Stomach (tissue), 19 donors: ENCODE data around the gene CLIC2. TPM values are rescaled to one million over a fixed set of nuclear protein-coding genes. Genes with fewer than 3 reads are reported as not detected.
A peak's percentile ranks its signal among the peaks of the same experiment; 100 is the strongest.
"Not testable (repeated sequence)": the region's sequence is repeated elsewhere in the genome, so short reads cannot be mapped to it uniquely, and the experiment has no call there.

ENCODE experiments used
- DNase-seq, 2 donors: peaks; one replicate each; pipeline versions ENCODE4 v3.0.0 to v3.0.0-alpha.2; 2013 to 2019
- H3K27ac ChIP-seq, 5 donors: fragments of 200-600 bp in 4 of 5; sonication (generic) in 4 of 5; one replicate each; pipeline ENCODE4 v1.5.1; 2013 to 2019; ENCODE audit warnings: mild to moderate bottlenecking in 1 of 5, moderate library complexity in 1 of 5
- H3K27me3 ChIP-seq, 3 donors: fragments of 200-600 bp; sonication (generic); one replicate each; pipeline ENCODE4 v1.5.1; 2017 to 2019; ENCODE audit warnings: mixed run types in 1 of 3
- H3K36me3 ChIP-seq, 4 donors: fragments of 200-600 bp; sonication (generic); 1 replicate in 3 of 4; 2 replicates in 1 of 4; pipeline ENCODE4 v1.5.1; 2016 to 2019
- H3K4me1 ChIP-seq, 4 donors: fragments of 200-600 bp; sonication (generic); one replicate each; pipeline ENCODE4 v1.5.1; 2016 to 2019
- H3K4me3 ChIP-seq, 4 donors: fragments of 200-600 bp; sonication (generic) in 3 of 4; one replicate each; pipeline ENCODE4 v1.5.1; 2016 to 2019; ENCODE audit warnings: mild to moderate bottlenecking in 1 of 4
- H3K9me3 ChIP-seq, 4 donors: fragments of 200-600 bp; sonication (generic); one replicate each; pipeline ENCODE4 v1.5.1; 2016 to 2019
- POLR2A ChIP-seq, 4 donors: fragments of 450-650 bp; IDR thresholded peaks; one replicate each; pipeline ENCODE4 v1.6.1; 2016; ENCODE audit warnings: antibody characterized with exemption in 4 of 4, control low read depth in 2 of 4, mild to moderate bottlenecking in 1 of 4, moderate library complexity in 1 of 4
- POLR2AphosphoS5 ChIP-seq, 3 donors: sonication (generic); formaldehyde crosslinking; IDR thresholded peaks; one replicate each; pipeline ENCODE4 v1.6.1; 2016; ENCODE audit warnings: antibody characterized with exemption in 3 of 3
- WGBS, 5 donors: extraction: QIAGEN DNeasy Blood & Tissue Kit in 3 of 5; methylation state at CpG; one replicate each; pipeline versions ENCODE4 v1.1.5 to v1.1.7; 2013 to 2018; 5-methylcytosine and 5-hydroxymethylcytosine counted together
- intact Hi-C: fragments of 100-400 bp; cut with DNase I; formaldehyde crosslinking; loops from one replicate; pipeline ENCODE4 v1.15.1; 2023; ENCODE audit warnings: low total_unique reads
- long read RNA-seq, 10 donors: transcript quantifications; one replicate each; lab custom pipeline, GENCODE V29; 2026
- polyA plus RNA-seq, 3 donors: library from polyadenylated mRNA; stranded (reverse); fragments of 200-250 nt; gene quantifications; one replicate each; pipeline ENCODE4 v1.2.3, GENCODE V29; 2013
- total RNA-seq, 5 donors: library from RNA; depleted of rRNA; stranded (reverse); fragments of >200 nt; gene quantifications; one replicate each; pipeline versions ENCODE4 v1.1.0 to v1.2.3, GENCODE V29; 2014 to 2016
- donor health status: healthy with polysubstance abuse.
- donor health status: Bipolar disorder and iron deficiency.
- donor health status: healthy.

CLIC2 gene
- total RNA-seq (10 to 100 TPM in 1 of 5 donors, 1 to 10 TPM in 4; 3.5 to 10.3 (median 6.7) TPM), polyA plus RNA-seq (1 to 10 TPM; 3.7 to 8.9 (median 7.2) TPM)
- long read RNA-seq, donor 1, partial matches to known transcripts, result 0 of 1 reads
- long read RNA-seq, donor 1, other reads (novel, unspliced or antisense), result 0 of 1 reads
- long read RNA-seq, donor 2, partial matches to known transcripts, result 0 of 1 reads
- long read RNA-seq, donor 2, other reads (novel, unspliced or antisense), result 0 of 1 reads
- long read RNA-seq, donor 3, partial matches to known transcripts, result 0 of 1 reads
- long read RNA-seq, donor 3, other reads (novel, unspliced or antisense), result 0 of 1 reads
- long read RNA-seq, donor 4, result 0 reads
- long read RNA-seq, donor 5, partial matches to known transcripts, result 36 of 37 reads
- long read RNA-seq, donor 5, other reads (novel, unspliced or antisense), result 0 of 37 reads
- long read RNA-seq, donor 6, partial matches to known transcripts, result 6 of 10 reads
- long read RNA-seq, donor 6, other reads (novel, unspliced or antisense), result 0 of 10 reads
- long read RNA-seq, donor 7, partial matches to known transcripts, result 0 of 1 reads
- long read RNA-seq, donor 7, other reads (novel, unspliced or antisense), result 0 of 1 reads
- long read RNA-seq, donor 8, partial matches to known transcripts, result 0 of 3 reads
- long read RNA-seq, donor 8, other reads (novel, unspliced or antisense), result 0 of 3 reads
- long read RNA-seq, donor 9, partial matches to known transcripts, result 0 of 1 reads
- long read RNA-seq, donor 9, other reads (novel, unspliced or antisense), result 0 of 1 reads
- long read RNA-seq, donor 10, partial matches to known transcripts, result 0 of 1 reads
- long read RNA-seq, donor 10, other reads (novel, unspliced or antisense), result 0 of 1 reads

DNA sequence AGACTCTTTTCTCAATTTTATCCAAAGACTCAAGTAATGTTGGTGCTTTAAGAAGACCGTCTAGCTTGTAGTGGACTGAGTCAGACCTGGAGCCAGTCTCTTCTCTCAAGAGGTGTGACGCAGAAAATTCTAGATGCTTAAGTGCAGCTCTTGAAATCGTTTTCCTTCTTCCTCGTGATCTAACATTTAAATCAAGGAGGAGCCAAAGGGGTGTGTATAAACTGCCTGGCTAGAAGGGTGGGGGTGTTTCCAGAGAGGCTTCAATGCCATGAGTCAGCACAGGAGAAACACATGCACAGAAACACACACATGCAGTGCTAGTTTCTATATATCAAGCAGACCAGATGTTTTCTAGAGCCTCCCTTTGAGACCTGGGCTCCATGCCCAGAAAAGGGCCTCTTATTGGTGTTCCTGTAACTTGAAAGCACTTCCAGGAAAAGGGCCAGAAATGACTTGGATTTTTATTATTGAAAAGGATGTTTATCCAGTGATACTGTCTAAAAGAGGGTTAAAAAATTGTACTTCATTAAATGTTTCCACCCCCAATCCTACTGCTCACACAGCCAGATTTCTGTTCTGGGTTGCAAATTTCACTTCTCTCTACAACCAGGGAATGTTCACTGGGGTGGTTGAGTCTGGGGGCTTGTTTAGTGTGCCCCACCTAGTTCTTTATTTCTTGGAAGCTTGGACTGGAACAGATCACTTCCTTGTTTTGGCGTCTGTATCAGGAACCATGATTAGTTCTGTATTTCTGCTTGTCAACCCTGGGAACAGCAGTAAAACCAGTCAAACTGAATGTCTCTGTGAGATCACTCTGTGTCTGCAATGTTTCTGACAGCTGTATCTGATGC is at the start of gene CLIC2:
CLIC2 (minus strand) TSS at position 129 of the 851 bp plus-strand sequence. CDS start 187 bp downstream, outside the sequence.
- intact Hi-C loops, result no loop called here
- peak within 1 kb of the TSS in 3 of 5 donors; percentile 12 to 58 (median 45) for H3K27ac ChIP-seq
- no peaks in the 10 kb centered on the region for H3K36me3 ChIP-seq
- peak; percentile 31 to 72 for DNase-seq
- H3K4me3 ChIP-seq, result peak within 1 kb of the TSS; percentile 5 to 27 (median 22)
- TF ChIP-seq POLR2A (IDR thresholded peaks at IDR 0.05) (no peak), POLR2AphosphoS5 (IDR thresholded peaks at IDR 0.05) (peak in 2 of 3 donors; percentile 19 to 30)
- H3K4me1 ChIP-seq, result no peaks in the 10 kb centered on the region
- no peaks in the 10 kb centered on the region for H3K27me3 ChIP-seq
- H3K9me3 ChIP-seq, result no peaks in the 10 kb centered on the region
- 29 to 52% (median 30%) methylated on average over 5 of the region's 5 CpGs for WGBS, 5 donors

DNA sequence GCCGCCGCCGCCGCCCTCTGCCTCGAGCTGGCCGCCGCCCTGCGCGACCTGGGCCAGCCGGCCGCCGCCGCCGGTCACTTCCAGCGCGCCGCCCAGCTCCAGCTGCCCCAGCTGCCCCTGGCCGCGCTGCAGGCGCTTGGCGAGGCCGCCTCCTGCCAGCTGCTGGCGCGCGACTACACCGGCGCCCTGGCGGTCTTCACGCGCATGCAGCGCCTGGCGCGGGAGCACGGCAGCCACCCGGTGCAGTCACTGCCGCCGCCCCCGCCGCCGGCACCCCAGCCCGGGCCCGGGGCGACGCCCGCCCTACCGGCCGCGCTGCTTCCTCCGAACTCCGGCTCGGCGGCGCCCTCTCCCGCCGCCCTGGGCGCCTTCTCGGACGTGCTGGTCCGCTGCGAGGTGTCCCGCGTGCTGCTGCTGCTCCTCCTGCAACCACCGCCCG is 48.1 kb upstream of the CLIC2 start:
- H3K9me3 ChIP-seq, intact Hi-C loops, H3K27me3 ChIP-seq, H3K4me3 ChIP-seq, H3K4me1 ChIP-seq, H3K36me3 ChIP-seq, H3K27ac ChIP-seq, DNase-seq: not testable (repeated sequence)
- WGBS, 5 donors, result no CpG with 5 or more reads among the region's 64 CpGs

DNA sequence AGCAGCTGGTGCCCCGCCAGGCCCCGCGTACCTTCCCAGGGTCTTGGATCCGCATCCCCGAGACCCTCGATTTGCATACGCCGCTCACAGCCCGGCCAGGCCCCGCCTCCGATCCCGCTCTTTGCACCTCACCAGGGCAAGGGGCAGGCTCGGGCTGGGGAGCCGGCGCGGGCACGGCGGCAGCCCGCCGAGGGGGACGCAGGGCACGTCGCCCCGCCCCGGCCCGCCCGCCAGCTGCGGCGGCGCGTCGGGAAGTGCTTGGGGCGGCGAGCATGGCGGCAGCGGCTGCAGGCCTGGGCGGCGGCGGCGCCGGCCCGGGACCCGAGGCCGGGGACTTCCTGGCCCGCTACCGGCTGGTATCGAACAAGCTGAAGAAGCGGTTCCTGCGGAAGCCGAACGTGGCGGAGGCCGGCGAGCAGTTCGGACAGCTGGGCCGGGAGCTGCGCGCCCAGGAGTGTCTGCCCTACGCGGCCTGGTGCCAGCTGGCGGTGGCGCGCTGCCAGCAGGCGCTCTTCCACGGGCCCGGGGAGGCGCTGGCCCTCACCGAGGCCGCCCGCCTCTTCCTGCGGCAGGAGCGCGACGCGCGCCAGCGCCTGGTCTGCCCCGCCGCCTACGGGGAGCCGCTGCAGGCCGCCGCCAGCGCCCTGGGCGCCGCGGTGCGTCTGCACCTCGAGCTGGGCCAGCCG is 47.6 kb upstream of the CLIC2 start, which contains the start of gene F8A2:
F8A2 (plus strand) TSS at position 253 of the 686 bp plus-strand sequence; CDS start at position 273, 20 bp downstream.
- H3K9me3 ChIP-seq, DNase-seq, intact Hi-C loops, H3K27me3 ChIP-seq, H3K36me3 ChIP-seq, H3K27ac ChIP-seq, H3K4me1 ChIP-seq, H3K4me3 ChIP-seq: not testable (repeated sequence)
- WGBS, 5 donors, result no CpG with 5 or more reads among the region's 90 CpGs

DNA sequence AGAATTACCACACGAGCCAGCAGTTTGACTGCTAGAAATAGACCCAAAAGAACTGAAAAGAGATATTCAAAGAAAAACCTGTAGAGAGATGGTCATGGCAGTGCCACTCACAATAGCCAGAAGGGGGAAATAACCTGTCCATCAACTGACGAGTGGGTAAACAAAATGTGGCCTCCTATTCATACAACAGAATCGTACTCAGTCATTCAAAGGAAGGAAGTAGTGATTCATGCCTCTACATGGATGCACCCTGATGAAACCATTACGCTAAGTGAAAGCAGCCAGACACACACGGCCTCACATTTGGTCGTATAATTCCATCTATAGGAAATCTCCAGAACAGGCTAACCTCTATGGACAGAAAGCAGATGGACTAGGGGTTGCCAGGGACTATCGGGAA is 45.4 kb upstream of the CLIC2 start:
- intact Hi-C loops, H3K27ac ChIP-seq, DNase-seq, H3K36me3 ChIP-seq, H3K4me1 ChIP-seq, H3K4me3 ChIP-seq, H3K27me3 ChIP-seq, H3K9me3 ChIP-seq: not testable (repeated sequence)
- no CpG with 5 or more reads among the region's 7 CpGs for WGBS, 5 donors

DNA sequence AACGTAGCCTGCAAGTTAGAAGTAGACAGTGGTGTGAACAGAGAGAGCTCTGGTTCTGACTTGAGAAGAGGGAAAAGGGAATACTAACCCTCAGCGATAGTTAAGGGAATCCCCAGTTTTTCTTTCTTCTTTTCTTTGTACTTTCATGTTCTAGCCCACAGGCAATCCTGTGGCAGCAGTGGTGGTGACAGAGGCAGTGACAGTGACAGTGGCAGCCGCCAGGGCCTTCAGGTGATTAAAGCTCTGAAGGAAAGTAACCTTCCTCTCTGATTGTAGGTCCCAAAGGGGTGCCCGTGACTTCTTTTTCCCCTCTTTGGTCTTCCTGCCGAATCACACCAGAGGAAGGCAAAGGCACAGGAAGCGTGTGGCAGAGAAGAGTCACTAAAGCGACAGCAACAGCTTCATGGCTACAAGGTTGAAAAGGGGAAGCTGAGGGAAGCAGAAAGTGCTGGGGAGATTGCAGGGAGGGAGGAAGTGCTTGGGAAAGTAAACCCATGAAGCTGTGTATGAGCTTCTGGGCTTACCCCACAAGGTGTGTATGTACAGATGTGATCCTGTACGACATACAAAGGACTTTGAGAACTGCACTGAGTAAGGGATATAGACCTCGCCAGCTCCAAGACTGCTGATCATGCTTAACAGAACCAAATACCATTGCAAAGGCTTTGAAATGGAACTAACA is 39.5 kb upstream of the CLIC2 start:
- WGBS, 5 donors, result no CpG with 5 or more reads among the region's 9 CpGs

DNA sequence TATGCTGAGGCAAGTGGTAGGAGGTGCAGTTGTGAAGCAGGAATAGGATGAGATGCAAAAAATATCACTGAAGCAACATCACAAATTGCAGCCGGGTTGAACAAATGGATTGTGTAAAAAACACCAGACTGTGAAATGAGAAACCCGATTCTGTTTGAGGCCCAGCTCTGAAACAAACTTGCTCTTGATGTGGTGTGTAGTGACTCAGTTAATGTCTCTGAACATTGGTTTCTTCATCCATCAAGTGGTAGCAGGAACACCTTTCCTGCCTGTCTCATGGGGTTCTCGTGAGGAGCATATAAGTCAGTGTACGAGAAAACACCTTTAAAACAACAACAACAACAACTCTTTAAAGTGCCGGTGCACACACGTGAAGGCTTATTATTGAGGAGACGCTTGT is 29.3 kb upstream of the CLIC2 start:
- H3K9me3 ChIP-seq, H3K36me3 ChIP-seq, H3K27ac ChIP-seq, H3K27me3 ChIP-seq, H3K4me1 ChIP-seq, H3K4me3 ChIP-seq, DNase-seq, intact Hi-C loops: not testable (repeated sequence)
- no CpG with 5 or more reads among the region's 7 CpGs for WGBS, 5 donors

More for the DNA sequence above, 39.5 kb upstream of the CLIC2 start:
- H3K4me1 ChIP-seq, H3K27me3 ChIP-seq, H3K9me3 ChIP-seq, H3K4me3 ChIP-seq, H3K36me3 ChIP-seq, H3K27ac ChIP-seq, intact Hi-C loops, DNase-seq: not testable (repeated sequence)

DNA sequence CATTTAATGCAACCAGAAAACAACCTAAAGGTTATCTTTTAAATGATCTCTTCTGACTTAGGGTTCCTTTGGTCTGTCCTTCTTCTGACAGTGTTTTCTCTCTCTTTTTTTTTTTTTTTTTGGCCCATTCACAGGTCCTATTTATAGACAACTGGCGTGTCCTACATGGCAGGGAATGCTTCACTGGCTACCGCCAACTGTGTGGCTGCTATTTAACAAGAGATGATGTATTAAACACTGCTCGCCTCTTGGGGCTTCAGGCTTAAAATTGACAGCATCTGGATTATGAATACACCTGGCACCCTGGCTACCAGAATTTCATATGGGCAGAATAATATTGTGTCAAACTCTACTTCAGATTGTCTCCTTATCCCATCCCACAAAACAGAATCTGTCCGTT is 15.0 kb upstream of the CLIC2 start:
- no CpG with 5 or more reads among the region's 4 CpGs for WGBS, 5 donors
- H3K27ac ChIP-seq, intact Hi-C loops: not testable (repeated sequence)

DNA sequence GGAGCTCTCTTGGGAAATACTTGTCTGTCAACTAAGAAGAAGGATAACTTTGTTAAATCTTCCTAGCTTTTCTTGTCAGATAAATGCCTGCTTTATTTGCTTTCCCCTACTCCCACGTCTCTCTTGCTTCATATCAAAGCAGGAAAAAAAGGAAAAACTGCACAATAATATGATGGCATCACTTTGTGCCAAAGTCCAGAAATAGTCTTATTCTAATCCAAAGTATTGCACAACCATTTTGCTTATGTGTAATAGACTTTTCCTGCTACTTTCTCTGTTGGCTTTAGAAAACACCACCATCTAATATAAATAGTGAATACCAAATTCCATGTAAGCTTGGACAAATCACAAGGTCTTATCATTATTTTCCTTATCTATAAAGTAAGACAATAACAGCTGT is 11.3 kb upstream of the CLIC2 start:
- H3K4me3 ChIP-seq, H3K27me3 ChIP-seq, H3K4me1 ChIP-seq, H3K9me3 ChIP-seq, H3K27ac ChIP-seq, intact Hi-C loops, DNase-seq, H3K36me3 ChIP-seq: not testable (repeated sequence)
- no CpG with 5 or more reads among the region's 1 CpG for WGBS, 5 donors

More for the DNA sequence above, 15.0 kb upstream of the CLIC2 start:
- H3K27me3 ChIP-seq, DNase-seq, H3K4me1 ChIP-seq, H3K36me3 ChIP-seq, H3K4me3 ChIP-seq, H3K9me3 ChIP-seq: not testable (repeated sequence)

DNA sequence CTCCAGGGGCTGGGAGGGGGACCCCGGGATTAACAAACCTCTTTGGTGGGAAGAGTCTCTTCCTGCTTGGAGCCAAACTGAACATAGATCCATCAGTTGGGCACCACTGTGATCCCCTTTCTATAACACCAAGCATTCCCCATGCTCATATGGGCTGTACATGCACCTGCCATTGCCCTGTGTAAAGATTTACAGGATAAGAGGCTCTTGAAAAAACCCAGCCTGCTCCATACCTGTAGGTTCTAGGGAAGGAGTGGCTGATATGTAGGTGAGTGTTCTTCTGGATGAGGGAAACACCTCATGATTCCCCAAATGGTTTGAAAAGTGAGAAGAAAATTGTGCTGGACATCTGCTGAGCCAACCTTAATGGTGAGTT is 911 bp upstream of the CLIC2 start:
- intact Hi-C loops, DNase-seq, H3K36me3 ChIP-seq, H3K9me3 ChIP-seq, H3K4me1 ChIP-seq, H3K27me3 ChIP-seq, H3K4me3 ChIP-seq: not testable (repeated sequence)
- H3K27ac ChIP-seq, result peak overlapping the region in 2 of 5 donors; percentile 12 to 45
- WGBS, 5 donors, result 50 to 65% (median 50%) methylated on average over 1 of the region's 1 CpG
